B cell (primary cell): Measurements from ENCODE around the gene CCSAP. TPM values are rescaled to one million over a fixed set of nuclear protein-coding genes. Genes with fewer than 3 reads are reported as not detected.

Experiments used
- ATAC-seq: fragments of 200-7000 bp; cut with Tn5 transposase; one replicate; pipeline ENCODE4 v1.10.0; 2021; ENCODE audit warnings: low read depth, mild to moderate bottlenecking, moderate number of reproducible peaks, moderate library complexity
- CTCF ChIA-PET: fragments of 350-600 bp; sonication (Branson Sonifier 250); formaldehyde crosslinking; loops from one replicate; lab custom pipeline; 2021; ENCODE audit warnings: antibody characterized with exemption, inconsistent platforms; lab: Charles Lee
- POLR2A ChIA-PET: fragments of 350-600 bp; sonication (Branson Sonifier 250); formaldehyde crosslinking; loops from one replicate; lab custom pipeline; 2021; ENCODE audit warnings: antibody characterized with exemption; lab: Charles Lee
- DNase-seq: peaks from one replicate; pipeline ENCODE4 v3.0.0; 2013
- H2AFZ ChIP-seq: 2 replicates; pipeline ENCODE4 v1.6.1; 2012; ENCODE audit warnings: mild to moderate bottlenecking, low read depth, low read length; ENCODE audit not compliant: insufficient read depth, poor library complexity, severe bottlenecking
- H3K27ac ChIP-seq, 2 donors: 1 replicate in 1 of 2; 2 replicates in 1 of 2; pipeline ENCODE4 v1.5.1; 2012 to 2013; ENCODE audit warnings: low read length in 2 of 2, mild to moderate bottlenecking in 2 of 2, moderate library complexity in 1 of 2
- H3K27me3 ChIP-seq, 4 experiments: fragments of 200-600 bp in 1 of 4; sonication (generic) in 1 of 4; replicated peaks in 1 of 4; 1 replicate in 2 of 4; 2 replicates in 2 of 4; pipeline versions ENCODE4 v1.6.1 to v1.7.0; 2013 to 2016; ENCODE audit warnings: low read length in 3 of 4, mild to moderate bottlenecking in 2 of 4, mixed read lengths in 1 of 4, moderate library complexity in 1 of 4; ENCODE audit not compliant: insufficient read depth in 4 of 4, control insufficient read depth in 3 of 4; ENCODE audit errors: control extremely low read depth in 1 of 4
- H3K36me3 ChIP-seq, 2 experiments: replicated peaks in 1 of 2; 1 replicate in 1 of 2; 2 replicates in 1 of 2; pipeline versions ENCODE4 v1.6.1 to v1.7.1; 2013; ENCODE audit warnings: low read length in 1 of 2; ENCODE audit not compliant: insufficient read depth in 2 of 2, control insufficient read depth in 1 of 2; ENCODE audit errors: control extremely low read depth in 1 of 2, extremely low read depth in 1 of 2
- H3K4me1 ChIP-seq, 2 donors: fragments of 200-600 bp in 1 of 2; sonication (generic) in 1 of 2; 1 replicate in 1 of 2; 2 replicates in 1 of 2; pipeline versions ENCODE4 v1.5.1 to v1.6.1; 2013 to 2017; ENCODE audit warnings: low read length in 2 of 2; ENCODE audit not compliant: control insufficient read depth in 2 of 2, insufficient read depth in 2 of 2
- H3K4me2 ChIP-seq: replicated peaks from 2 replicates; pipeline ENCODE3; 2012; ENCODE audit warnings: mild to moderate bottlenecking, low read depth, low read length; ENCODE audit not compliant: poor library complexity, severe bottlenecking
- H3K4me3 ChIP-seq, 5 experiments: fragments of 200-600 bp in 1 of 5; sonication (generic) in 1 of 5; 1 replicate in 3 of 5; 2 replicates in 2 of 5; pipeline versions ENCODE4 v1.5.1 to v1.7.0; 2011 to 2016; ENCODE audit warnings: low read length in 4 of 5, mild to moderate bottlenecking in 4 of 5, low read depth in 2 of 5, control low read depth in 1 of 5, moderate library complexity in 1 of 5; ENCODE audit not compliant: insufficient read depth in 1 of 5; ENCODE audit errors: control extremely low read depth in 1 of 5, extremely low read depth in 1 of 5
- H3K79me2 ChIP-seq: fragments of 200-600 bp; sonication (generic); one replicate; pipeline ENCODE4 v1.6.0; 2016; ENCODE audit warnings: low read length; ENCODE audit not compliant: control insufficient read depth, insufficient read depth
- H3K9ac ChIP-seq: fragments of 200-600 bp; sonication (generic); 2 replicates; pipeline ENCODE4 v1.6.1; 2017; ENCODE audit warnings: mild to moderate bottlenecking, low read length, moderate library complexity
- H3K9me3 ChIP-seq, 3 donors: one replicate each; pipeline versions ENCODE4 v1.6.1 to v1.7.1; 2013; ENCODE audit warnings: low read length in 2 of 3; ENCODE audit not compliant: control insufficient read depth in 2 of 3, insufficient read depth in 1 of 3; ENCODE audit errors: control extremely low read depth in 1 of 3
- H4K20me1 ChIP-seq: 2 replicates; pipeline ENCODE4 v1.6.0; 2012; ENCODE audit warnings: mild to moderate bottlenecking, low read length; ENCODE audit not compliant: insufficient read depth, control insufficient read depth, poor library complexity, severe bottlenecking
- H3K27ac Mint-ChIP-seq: one replicate; pipeline ENCODE4 v1.8.0; 2021; ENCODE audit warnings: mixed read lengths
- H3K27me3 Mint-ChIP-seq: one replicate; pipeline ENCODE4 v1.8.0; 2021; ENCODE audit warnings: mixed read lengths
- H3K4me1 Mint-ChIP-seq: one replicate; pipeline ENCODE4 v1.8.0; 2021; ENCODE audit warnings: mixed read lengths
- H3K4me3 Mint-ChIP-seq: one replicate; pipeline ENCODE4 v1.8.0; 2021; ENCODE audit warnings: mixed read lengths
- H3K9me3 Mint-ChIP-seq: one replicate; pipeline ENCODE4 v1.8.0; 2022; ENCODE audit warnings: mixed read lengths; ENCODE audit not compliant: insufficient read depth
- CTCF ChIP-seq: fragments of 200-600 bp; IDR thresholded peaks from one replicate; pipeline ENCODE4 v1.8.0; 2022; ENCODE audit warnings: antibody characterized with exemption, mild to moderate bottlenecking
- EZH2 ChIP-seq: IDR thresholded peaks from 2 replicates; pipeline ENCODE4 v1.6.1; 2012; ENCODE audit warnings: borderline replicate concordance, low read depth, mild to moderate bottlenecking, moderate library complexity, low read length; ENCODE audit not compliant: insufficient read depth, poor library complexity, severe bottlenecking
- WGBS: methylation state at CpG from one replicate; pipeline ENCODE4 v1.1.5; 2013; ENCODE audit warnings: missing lambda C conversion rate; ENCODE audit not compliant: insufficient coverage; 5-methylcytosine and 5-hydroxymethylcytosine counted together
- intact Hi-C: fragments of 100-400 bp; cut with micrococcal nuclease; formaldehyde crosslinking; loops from one replicate; pipeline ENCODE4 v1.10.0; 2022
- polyA plus RNA-seq: library from polyadenylated mRNA; depleted of rRNA; stranded (reverse); fragments of >200 nt; gene quantifications from 2 replicates; pipeline ENCODE4 v1.2.3, GENCODE V29; 2012
- total RNA-seq, 2 donors: library from RNA; stranded (reverse); fragments of 120-200 nt in 1 of 2; gene quantifications; 1 replicate in 1 of 2; 2 replicates in 1 of 2; pipeline versions ENCODE4 v1.2.3 to v1.2.4, GENCODE V29; 2013 to 2022

The CCSAP gene
- total and polyA plus RNA-seq, 2 donors (not counting 1 experiment from before 2014, with no cell fraction given), result 3.3 to 15.8 TPM

GRCh38 chr1:229365569-229365968, 22.7 kb upstream of the CCSAP start:
- Mint-ChIP-seq H3K4me1 (peaks cover 6% of the 10 kb centered on the region), H3K4me3 (no peak overlapping the region), H3K9me3 (peaks cover 7% of the 10 kb centered on the region), H3K27ac (no peak overlapping the region), H3K27me3 (peaks cover 31% of the 10 kb centered on the region)
- peaks cover 0 to 6% of the 10 kb centered on the region in 2 donors for H3K4me1 ChIP-seq
- H3K4me3 ChIP-seq, result no peak overlapping the region
- DNase-seq (no peak), ATAC-seq (no peak)
- CTCF ChIA-PET, result interaction anchor here (0.8 kb wide), 1 partner anchor 87 kb away, joined by 3 read pairs; no protein-coding TSS in a partner anchor
- H3K4me2 ChIP-seq, result no peak overlapping the region
- TF ChIP-seq EZH2 (no peak), CTCF (no peak)
- POLR2A ChIA-PET, result no interaction called here
- H3K36me3 ChIP-seq, result no peaks in the 10 kb centered on the region
- no peak overlapping the region for H2AFZ ChIP-seq
- H3K9ac ChIP-seq, result no peak overlapping the region
- H3K9me3 ChIP-seq, result peaks cover 0 to 8% (median 2%) of the 10 kb centered on the region in 3 donors
- intact Hi-C loops, result no loop called here
- peaks cover 0 to 16% (median 8%) of the 10 kb centered on the region in 4 experiments for H3K27me3 ChIP-seq
- H4K20me1 ChIP-seq, result no peaks in the 10 kb centered on the region
- no peak overlapping the region for H3K27ac ChIP-seq
- H3K79me2 ChIP-seq, result no peaks in the 10 kb centered on the region
- no CpG with 5 or more reads among the region's 2 CpGs for WGBS

- peaks cover 7% of the 10 kb centered on the region for H3K9me3 Mint-ChIP-seq
- 80% methylated on average over 12 of the region's 12 CpGs for WGBS
- intact Hi-C loops, result no loop called here
These were observed 21.6 kb upstream of the CCSAP start for GRCh38 chr1:229364207-229365065.

More at GRCh38 chr1:229364207-229365065, 21.6 kb upstream of the CCSAP start:
- DNase-seq, result no peak
- Histone ChIP-seq H3K9me3 (peaks cover 0 to 8% (median 2%) of the 10 kb centered on the region in 3 donors), H3K79me2 (no peaks in the 10 kb centered on the region), H3K27me3 (peaks cover 0 to 16% (median 11%) of the 10 kb centered on the region in 4 experiments), H3K9ac (no peak overlapping the region), H3K4me2 (no peak overlapping the region), H2AFZ (no peak overlapping the region), H4K20me1 (no peaks in the 10 kb centered on the region), H3K27ac (no peak overlapping the region), H3K36me3 (no peaks in the 10 kb centered on the region), H3K4me3 (no peak overlapping the region), H3K4me1 (no peaks in the 10 kb centered on the region)
- no peak for TF ChIP-seq CTCF
- no peak for TF ChIP-seq EZH2
- ChIA-PET CTCF (no interaction called here), POLR2A (no interaction called here)
- ATAC-seq, result no peak
- Mint-ChIP-seq H3K27me3 (peaks cover 40% of the 10 kb centered on the region), H3K4me3 (no peak overlapping the region), H3K27ac (no peak overlapping the region), H3K4me1 (no peaks in the 10 kb centered on the region)
